ENCODE results near the gene CENPP.

The CENPP gene

DNA sequence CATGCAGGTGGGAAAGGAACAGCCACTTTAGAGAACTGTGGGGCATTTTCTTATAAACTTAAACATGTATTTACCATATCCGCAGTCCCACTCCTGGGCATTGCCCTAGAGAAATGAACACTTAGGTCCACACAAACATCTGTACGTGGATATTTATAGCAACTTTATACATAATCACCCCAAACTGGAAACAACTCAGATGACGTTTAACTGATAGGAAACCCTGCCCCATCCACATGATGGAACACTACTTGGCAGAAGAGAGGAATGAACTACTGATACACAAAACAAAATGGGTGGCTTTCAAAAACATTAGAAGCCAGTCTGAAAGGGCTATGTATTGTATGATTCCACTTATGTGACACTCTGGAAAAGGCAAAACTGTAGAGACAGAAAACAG, 187.6 kb downstream of the CENPP start:
- no peak for DNase-seq

DNA sequence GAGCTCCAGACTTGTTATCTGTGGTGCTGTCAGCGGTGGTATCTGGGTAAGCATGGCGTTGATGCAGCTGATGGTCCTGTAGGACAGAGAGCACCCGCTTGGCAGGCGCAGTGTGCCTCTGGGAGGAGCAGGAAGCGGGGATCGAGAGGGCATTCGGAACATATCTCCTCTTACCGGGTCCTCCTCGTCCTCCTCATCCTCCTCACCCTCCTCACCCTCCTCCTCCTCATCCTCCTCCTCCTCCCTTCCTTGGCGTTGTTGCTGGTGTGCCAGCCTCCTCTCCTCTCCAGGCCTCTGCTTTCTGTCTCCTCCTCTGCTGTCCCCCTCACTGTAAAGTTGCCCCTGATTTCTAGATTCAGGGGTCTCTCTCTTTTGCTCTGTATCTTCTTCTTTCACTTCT, 188.9 kb downstream of the CENPP start:
- DNase-seq = no peak

DNA sequence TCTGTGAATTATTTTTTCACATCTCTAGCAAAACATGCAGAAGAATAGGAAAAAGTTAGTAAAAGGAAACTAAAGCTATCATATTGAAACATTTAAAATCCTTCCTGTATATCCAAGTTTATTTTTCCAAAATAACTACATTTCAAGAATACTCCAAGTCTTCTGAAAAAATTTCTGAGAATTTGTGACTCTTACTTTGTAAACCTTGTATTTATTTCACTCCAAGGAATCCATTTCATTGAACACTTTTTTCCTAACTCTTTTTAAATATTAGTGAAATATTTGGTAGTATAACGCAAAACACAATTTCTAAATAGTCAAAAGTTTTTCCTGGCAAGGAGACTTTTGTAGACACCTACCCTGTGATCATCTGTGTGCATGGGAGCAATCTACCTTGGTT, 190.8 kb downstream of the CENPP start:
- DNase-seq = no peak

DNA sequence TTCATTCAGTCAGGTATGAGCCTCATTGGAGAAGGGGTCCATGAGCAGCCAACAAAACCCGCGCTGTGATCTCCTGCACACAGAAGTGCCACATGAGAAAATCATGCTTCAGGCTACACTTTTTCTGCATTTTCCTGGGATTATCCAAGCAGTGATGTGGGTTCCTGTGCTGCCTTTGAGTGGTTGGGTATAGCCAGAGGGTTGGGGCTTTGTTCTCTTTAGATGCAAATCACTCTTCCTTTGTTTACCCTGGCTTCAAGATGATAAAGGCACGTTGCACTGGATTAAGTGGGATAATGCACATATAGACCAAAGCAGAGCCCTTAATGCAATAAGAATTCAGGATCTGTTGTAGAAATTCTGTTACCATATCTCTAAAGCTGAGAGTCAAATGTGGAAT, 191.3 kb downstream of the CENPP start:
- no peak for DNase-seq

DNA sequence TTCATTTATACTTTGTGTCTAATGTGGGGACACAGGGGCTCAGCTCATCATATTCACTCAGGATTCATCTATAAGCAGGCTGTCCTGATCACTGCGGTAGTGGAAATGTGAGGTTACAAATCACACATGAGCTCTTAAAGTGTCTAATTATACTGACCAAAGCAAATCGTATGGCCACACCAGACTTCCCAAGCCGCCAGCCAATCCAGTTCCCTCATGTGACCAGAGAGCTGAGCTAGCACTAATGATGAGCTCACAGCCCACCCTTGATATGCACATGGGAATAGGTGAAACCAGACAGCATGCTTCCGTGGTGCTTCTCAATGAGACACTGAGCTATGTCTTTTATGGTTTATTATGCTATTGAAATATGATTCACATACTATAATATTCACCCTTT, 192.4 kb downstream of the CENPP start:
- DNase-seq = no peak

DNA sequence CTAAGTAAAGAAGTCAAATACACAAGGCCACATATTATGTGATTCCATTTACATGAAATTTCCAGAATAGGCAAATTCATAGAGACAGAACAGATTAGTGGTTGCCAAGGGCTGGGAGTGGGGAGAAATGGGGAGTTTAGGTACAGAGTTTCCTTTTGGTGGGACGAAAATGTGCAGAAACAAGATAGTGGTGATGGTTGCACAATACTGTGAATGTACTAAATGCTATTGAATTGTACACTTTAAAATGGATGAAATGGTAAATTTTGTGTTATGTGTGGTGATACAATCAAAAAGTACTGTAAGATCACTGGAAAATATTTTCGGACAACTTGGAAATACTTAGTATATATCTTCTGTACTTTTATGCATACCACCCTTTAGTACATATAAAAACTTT, 195.1 kb downstream of the CENPP start:
- no peak for DNase-seq

DNA sequence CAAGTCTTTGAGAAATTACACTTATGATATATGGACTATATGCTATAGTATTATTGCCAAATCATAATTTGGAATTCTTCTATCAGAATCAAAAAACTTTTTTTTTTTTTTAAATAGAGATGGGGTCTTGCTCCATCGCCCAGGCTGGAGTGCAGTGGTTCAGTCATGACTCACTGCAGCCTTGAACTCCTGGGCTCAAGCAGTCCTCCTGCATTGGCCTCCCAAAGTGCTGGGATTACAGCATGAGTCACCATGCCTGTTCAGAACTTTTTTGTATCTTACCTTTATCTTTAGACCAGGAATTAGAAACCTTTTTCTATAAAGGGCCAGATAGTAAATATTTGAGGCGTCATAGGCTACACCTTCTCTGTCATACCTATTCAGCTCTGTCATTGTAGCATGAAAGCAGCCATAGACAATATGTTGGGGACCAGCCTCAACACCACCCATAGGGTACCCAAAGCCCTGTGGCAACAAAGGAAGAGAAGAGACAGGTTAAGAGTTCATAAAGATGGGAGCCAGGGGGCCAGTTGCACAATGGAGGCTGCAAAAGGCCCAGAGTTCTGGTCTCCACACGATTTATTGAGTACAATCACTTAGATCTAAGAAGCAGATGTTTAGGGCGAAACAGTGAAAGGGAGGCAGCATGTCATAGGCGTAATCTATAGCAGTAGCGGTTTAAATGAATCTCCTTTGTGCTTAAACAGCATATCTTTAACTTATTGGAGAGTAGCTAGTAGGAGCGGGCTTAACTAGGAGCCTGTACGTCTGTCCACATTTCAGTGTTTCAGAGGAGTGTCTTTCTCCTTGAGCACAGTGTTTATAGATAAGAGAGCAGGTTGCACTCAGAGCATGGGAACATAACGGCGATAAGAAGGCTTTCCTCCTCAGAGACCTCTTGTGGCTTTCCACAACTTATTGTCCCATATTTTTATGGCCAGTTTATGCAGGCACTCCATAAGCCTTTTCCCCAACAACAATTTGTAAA, 197.5 kb downstream of the CENPP start:
- DNase-seq = no peak

DNA sequence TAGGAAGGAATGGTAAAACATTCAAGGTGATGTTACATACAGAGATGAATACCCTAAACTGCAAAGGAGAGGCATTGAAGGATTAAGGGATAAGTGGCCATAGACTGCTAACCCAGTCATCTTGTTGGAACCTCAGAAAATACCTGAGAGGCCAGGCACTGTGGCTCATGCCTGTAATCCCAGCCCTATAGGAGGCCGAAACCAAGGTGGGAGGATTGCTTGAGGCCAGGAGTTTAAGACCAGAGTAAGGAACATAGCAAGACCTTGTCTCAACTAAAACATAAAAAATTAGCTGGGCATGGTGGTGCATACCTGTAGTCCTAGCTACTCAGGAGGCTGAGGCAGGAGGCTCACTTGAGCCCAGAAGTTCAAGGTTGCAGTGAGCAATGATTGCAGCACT, 199.1 kb downstream of the CENPP start:
- no peak for DNase-seq

DNA sequence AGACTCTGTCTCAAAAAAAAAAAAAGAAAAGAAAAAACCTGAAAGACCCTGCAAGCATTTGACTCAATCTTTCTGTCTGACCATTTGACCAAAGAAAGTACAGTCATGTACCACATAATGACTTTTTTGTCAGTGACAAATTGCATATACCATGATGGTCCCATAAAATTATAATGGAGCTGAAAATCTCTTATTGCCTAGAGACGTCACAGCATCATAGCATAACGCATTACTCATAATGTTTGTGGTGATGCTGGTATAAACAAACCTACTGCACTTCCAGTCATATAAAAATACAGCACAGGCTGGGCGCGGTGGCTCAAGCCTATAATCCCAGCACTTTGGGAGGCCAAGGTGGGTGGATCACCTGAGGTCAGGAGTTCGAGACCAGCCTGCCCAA, 199.6 kb downstream of the CENPP start:
- no peak for DNase-seq

DNA sequence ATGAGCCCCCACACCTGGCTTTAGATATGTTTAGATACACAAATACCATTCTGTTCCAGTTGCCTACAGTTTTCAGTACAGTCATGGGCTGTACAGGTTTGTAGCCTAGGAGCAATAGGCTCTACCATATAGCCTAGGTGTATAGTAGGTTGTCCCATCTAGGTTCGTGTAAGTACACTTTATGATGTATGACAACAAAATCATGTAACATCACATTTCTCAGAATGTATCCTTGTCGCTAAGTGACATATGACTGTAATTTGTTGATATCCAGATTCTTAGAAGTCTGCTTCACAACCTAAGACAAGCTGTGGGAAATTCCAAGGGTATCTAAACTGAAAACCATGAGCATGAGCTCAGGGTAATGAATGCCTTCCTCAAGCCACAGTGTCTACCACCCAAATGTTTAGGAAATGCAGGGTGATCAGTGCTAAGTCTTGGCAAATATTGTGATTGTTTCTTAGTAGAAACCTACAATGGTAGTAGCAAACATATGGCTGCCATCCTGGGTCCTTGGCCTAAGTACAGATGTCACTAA, 201.6 kb downstream of the CENPP start:
- DNase-seq = no peak

DNA sequence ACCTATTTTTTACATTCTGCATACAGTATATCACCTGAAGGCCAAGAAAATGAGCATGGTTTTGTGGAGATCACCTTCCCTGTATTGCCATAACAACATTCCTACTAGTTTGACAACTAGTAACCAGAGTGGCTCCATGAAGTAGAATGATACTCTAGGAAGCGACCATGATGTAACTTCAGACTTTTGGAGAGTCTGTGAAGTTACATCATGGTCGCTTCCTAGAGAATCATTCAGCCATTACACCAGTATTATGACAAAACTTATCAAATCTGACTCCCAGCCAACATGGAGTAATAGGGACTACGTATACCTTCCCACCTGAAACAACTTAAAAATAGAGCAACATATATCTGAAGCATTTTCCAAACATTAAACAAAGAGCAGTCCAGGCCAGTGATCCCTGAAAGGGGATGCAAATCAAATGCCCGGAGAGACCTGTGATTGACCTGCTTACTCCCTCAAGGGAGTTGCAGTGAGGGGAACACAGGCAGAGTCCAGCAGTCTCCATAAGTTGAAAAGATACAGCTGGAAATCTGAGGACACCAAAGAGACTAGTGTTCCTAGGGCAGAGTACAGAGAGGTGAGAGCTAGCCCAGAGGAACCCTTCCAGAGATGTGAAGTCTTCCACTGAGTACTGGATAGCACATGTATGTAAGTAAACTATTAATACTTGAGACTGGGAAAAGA, 202.2 kb downstream of the CENPP start:
- DNase-seq = no peak

DNA sequence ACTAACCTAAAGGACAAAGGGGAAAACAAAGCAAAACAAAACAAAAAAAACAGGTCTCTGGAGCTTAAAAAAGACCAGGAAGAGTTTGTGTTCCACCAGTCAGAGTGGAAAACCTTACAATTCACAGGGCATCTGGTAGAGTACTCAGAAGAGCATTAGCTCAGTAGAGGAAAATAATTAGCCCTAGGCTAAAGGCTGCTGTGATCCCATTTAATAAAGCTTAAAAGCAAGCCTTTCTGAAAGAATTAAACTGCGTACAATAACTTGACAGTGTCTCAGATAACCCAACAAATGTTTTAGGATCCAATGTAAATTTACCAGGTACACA, 202.7 kb downstream of the CENPP start:
- no peak for DNase-seq

DNA sequence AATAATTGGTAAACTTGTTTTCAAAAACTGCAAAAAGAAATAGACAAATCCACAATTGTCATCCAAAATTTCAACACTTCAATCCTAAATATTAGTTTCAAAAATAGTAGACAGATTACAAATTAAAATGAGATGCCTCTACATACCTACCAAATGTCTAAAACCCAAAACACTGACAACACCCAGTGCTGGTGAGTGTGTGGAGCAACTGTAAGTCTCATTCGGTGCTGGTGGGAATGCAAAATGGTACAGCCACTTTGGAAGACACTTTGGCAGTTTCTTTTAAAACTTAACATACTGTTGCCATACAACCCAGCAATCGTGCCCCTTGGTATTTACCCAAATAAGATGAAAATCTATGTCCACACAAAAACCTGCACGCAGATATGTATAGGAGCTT, 203.4 kb downstream of the CENPP start:
- DNase-seq = no peak

DNA sequence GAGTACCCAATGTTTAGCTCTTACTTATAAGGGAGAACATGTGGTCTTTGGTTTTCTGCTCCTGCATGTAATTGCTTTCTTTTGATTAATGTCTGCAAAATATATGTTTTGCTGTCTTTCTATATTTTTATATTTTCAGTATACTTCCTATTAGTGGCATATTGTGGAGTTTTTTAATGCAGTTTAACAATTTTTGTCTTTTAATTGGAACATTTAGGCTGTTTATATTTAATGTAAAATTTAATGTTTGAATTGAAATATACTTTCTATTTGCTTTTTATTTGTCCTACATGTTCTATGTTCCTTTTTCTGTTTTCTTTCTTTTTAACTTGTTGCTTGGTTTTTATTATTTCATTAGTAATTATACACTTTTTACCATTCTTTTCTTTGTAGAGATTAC, 205.1 kb downstream of the CENPP start:
- DNase-seq = no peak

DNA sequence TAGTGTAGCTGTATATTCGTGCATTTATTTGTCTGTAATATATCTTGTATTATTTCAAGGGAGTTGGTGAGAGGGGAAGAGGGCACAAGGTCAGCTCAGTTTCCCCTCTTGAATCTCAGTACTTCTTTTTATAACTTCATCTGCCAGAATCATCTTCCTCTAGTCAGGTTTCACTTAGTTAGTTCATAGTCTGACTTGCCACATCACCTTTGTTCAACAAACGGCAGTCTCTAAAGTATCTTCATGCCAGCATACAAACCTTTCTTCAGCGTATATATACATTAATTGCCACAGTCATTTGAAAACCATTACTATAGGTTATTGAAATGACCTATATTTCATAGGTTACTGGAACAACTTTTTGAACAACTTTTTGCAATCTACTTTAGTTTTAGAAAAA, 208.5 kb downstream of the CENPP start:
- no peak for DNase-seq

DNA sequence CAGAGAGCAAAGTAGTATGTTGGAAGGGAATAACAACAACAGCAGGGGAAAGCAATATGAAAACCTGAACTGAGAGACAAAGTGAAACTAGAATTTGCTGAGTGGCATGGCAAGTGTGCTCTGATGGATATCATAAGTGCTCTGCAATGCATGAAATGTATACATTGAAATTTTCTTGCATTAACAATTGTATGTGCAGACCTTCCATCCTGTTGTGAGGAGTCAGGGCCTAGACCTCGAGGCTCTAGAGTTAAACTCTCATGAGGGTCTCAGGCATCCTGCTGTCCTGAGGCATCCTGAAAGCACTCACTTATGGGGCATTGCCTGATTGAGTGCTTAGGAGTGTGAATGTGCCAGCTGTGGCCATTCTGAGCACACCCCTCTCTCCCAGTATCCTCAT, 208.9 kb downstream of the CENPP start:
- DNase-seq = no peak

DNA sequence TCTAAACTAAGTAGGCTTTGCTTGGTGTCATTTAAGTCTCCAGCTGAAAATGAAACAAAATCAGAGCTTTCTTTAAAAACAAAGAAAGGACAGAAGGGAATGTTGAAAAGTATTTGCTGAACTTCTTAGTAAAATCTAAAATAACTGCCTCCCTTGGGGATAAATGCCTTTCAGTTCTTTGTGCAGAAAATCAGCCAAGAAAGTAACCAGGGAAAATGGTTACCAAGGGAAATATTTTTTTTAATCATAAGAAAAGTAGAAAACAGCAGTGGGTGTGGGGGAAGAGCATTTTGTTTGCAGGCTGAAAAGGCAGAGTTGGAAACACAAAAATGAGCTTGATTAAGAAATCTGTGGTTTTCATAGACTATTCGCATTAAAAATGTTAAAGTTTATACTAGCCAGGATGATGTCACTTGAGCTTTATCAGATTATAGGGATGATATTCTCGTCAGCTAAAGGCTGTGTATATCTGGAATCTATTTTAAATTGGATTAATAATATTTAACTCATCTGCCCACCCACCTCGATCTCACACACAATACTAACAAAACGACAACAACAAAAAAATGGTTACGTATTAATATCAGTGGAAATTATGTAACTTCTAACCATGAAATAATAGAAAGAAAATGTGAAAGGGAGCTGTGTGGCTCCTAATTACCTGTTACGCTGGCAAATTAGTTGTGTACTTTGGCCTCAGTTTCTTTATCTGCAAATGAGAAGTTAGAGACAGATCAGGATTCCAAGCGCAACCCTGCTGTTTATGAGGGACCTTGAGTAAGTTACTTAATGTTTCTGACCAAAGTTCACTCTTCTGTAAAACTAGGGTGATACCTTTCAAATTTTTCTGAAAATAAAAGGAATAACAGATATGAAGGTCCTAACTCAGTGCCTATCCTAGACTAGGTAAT, 210.4 kb downstream of the CENPP start, which contains the start of gene ECM2:
Gene ECM2, minus strand, starts transcription at position 51 of the 911 bp plus-strand sequence. CDS start 13,124 bp downstream, outside the sequence.
- DNase-seq = no peak

DNA sequence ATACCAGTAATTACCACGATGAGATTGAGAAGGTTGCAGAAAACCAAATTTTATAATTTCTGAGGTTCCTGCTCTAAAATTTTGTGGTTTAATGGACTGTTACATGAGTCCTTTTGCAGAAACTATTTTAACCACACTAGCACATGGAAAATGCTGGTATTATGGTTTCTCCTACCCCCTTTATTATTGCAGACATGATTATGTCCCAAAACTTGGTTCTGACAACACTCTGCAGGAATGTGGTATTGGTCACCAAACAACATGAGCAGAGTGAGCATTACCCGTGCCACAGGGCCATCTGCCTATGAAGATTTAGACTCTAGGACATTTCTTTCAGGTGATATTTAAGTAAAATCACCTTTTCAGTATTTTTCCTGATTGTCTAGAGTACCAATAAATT, 212.8 kb downstream of the CENPP start:
- no peak for DNase-seq

DNA sequence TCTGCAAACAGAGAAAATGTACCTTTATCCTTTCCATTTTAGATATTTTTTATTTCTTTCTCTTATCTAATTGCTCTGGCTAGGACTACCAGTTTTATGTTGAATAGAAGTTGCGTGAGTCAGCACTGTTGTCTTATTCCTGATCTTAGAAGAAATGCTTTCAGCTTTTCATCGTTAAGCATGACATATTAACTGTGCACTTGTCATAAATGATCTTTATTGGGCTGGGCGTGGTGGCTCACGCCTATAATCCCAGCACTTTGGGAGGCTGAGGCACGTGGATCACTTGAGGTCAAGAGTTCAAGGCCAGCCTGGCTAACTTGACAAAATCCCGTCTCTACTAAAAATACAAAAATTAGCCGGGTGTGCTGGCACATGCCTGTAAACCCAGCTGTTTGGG, 218.2 kb downstream of the CENPP start:
- no peak for DNase-seq

DNA sequence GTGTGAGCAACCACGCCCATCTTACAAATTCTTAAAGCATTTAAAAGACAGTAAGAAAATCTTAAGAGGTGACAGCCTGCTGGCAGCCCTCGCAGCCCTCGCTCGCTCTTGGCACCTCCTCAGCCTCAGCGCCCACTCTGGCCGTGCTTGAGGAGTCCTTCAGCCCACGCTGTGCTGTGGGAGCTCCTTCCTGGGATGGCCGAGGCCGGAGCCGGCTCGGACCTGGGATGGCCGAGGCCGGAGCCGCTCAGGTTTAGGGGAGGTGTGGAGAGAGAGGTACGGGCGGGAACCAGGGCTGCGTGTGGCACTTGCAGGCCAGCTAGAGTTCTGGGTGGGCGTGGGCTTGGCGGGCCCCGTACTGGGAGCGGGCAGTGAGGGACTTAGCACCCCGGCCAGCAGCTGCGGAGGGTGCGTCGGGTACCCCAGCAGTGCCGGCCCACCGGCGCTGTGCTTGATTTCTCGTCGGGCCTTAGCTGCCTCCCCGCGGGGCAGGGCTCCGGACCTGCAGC, 219.3 kb downstream of the CENPP start:
- no peak for DNase-seq

DNA sequence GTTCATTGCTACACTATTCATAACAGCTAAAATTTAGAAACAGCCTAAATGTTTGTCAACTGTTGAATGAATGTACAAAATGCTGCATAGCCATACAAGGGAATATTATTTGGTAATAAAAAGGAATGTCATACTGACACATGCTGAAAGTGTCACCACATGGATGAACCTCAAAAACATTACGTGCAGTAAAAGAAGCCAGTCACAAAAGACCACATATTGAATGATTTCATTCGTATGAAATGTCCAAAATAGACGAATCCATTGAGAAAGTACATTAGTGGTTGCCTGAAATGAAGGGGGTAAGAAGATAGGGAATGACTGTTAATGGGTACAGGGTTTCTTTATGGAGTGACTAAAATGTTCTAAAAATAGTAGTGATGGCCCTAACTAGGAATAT, 221.6 kb downstream of the CENPP start:
- DNase-seq = no peak

DNA sequence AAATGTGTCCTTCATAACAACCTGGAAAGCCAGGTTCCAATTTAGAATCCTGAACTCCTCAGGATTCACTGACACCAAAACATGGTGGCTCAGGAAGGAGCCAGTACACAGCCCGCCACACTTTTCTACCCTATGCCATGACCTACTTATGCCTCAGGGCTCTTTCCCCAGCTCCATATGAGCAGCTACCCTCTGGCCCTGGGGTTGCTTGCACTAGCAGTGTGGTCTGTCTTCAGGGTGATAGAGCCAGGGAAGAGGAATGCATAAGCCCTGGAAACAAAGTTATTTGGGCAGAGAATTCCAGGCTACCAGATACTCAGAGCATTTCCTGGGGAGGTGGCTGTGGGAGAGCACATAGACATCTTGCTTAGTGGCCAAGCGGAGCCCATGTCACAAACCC, 225.0 kb downstream of the CENPP start:
- DNase-seq = no peak

All from COR-L47 (cell line).